Erythroblast (primary cell): ENCODE data around the gene TAP2.

Source experiments
- DNase-seq, 2 experiments: peaks; one replicate each; lab custom pipeline; 2025; lab: John Stamatoyannopoulos, UW
- GATA1 ChIP-seq: IDR thresholded peaks from 2 replicates; pipeline ENCODE4 v1.6.1; 2011; ENCODE audit warnings: low read depth, mild to moderate bottlenecking, control low read depth, low read length, moderate library complexity
- POLR2A ChIP-seq: IDR thresholded peaks from 2 replicates; pipeline ENCODE4 v1.6.1; 2011; ENCODE audit warnings: mild to moderate bottlenecking, low read length

Gene TAP2

GRCh38 chr6:32803416-32803815 lies 35.1 kb downstream of the TAP2 start:
- DNase-seq = no peak
- no peak for TF ChIP-seq GATA1
- no peak for TF ChIP-seq POLR2A

GRCh38 chr6:32799740-32800139 lies 38.8 kb downstream of the TAP2 start:
- no peak for TF ChIP-seq GATA1
- TF ChIP-seq POLR2A = no peak
- no peak for DNase-seq

GRCh38 chr6:32799168-32799567 lies 39.4 kb downstream of the TAP2 start:
- no peak for DNase-seq

GRCh38 chr6:32796848-32797776 lies 41.4 kb downstream of the TAP2 start:
- TF ChIP-seq GATA1 (no peak), POLR2A (no peak)
- peak; percentile 53 to 77 for DNase-seq

More at GRCh38 chr6:32799168-32799567, 39.4 kb downstream of the TAP2 start:
- TF ChIP-seq POLR2A = no peak
- TF ChIP-seq GATA1 = no peak

GRCh38 chr6:32794510-32794909 lies 44.0 kb downstream of the TAP2 start:
- no peak for DNase-seq

GRCh38 chr6:32792901-32793435 lies 45.6 kb downstream of the TAP2 start:
- TF ChIP-seq GATA1 (no peak), POLR2A (no peak)
- DNase-seq = no peak

More at GRCh38 chr6:32794510-32794909, 44.0 kb downstream of the TAP2 start:
- TF ChIP-seq GATA1 (no peak), POLR2A (no peak)

GRCh38 chr6:32790306-32790705 lies 48.2 kb downstream of the TAP2 start:
- TF ChIP-seq POLR2A = no peak
- TF ChIP-seq GATA1 = no peak
- no peak for DNase-seq
